A673 (cell line): Measurements from ENCODE around the gene GLYATL1. TPM values are rescaled to one million over a fixed set of nuclear protein-coding genes. Genes with fewer than 3 reads are reported as not detected.

Experiments used
- BruUV-seq: library from RNA; stranded (reverse); fragments of 400-500 nt; replicated peaks from 2 replicates; lab custom pipeline; 2021; lab: Mats Ljungman, UMichigan
- CTCF ChIA-PET: fragments of 300-600 bp; sonication (Branson Sonifier 250); formaldehyde crosslinking; loops from one replicate; lab custom pipeline; 2022; ENCODE audit warnings: antibody characterized with exemption; lab: Charles Lee
- POLR2A ChIA-PET: fragments of 300-600 bp; sonication (Branson Sonifier 250); formaldehyde crosslinking; loops from one replicate; lab custom pipeline; 2022; ENCODE audit warnings: antibody characterized with exemption; ENCODE audit not compliant: low non-redundant PET; lab: Charles Lee
- DNase-seq: peaks from one replicate; pipeline ENCODE4 v3.0.0-alpha.2; 2015; ENCODE audit warnings: low spot score
- H3K27ac ChIP-seq: fragments of 200-600 bp; sonication (generic); 2 replicates; pipeline ENCODE4 v1.5.1; 2016; ENCODE audit warnings: mixed run types, low read depth, mild to moderate bottlenecking, mixed read lengths, antibody characterized with exemption, low read length; ENCODE audit not compliant: poor library complexity, severe bottlenecking
- H3K27me3 ChIP-seq: fragments of 200-600 bp; sonication (generic); replicated peaks from 2 replicates; pipeline ENCODE4 v1.6.1; 2017; ENCODE audit warnings: mixed run types, low read depth, mild to moderate bottlenecking, mixed read lengths, antibody characterized with exemption, low read length; ENCODE audit not compliant: insufficient read depth, poor library complexity
- H3K36me3 ChIP-seq: fragments of 200-600 bp; sonication (generic); 2 replicates; pipeline ENCODE4 v1.6.1; 2016; ENCODE audit warnings: mixed run types, mild to moderate bottlenecking, mixed read lengths, antibody characterized with exemption, low read length; ENCODE audit not compliant: insufficient read depth, poor library complexity, severe bottlenecking
- H3K4me1 ChIP-seq: fragments of 200-600 bp; sonication (generic); 2 replicates; pipeline ENCODE4 v1.6.1; 2017; ENCODE audit warnings: mixed run types, mild to moderate bottlenecking, mixed read lengths, antibody characterized with exemption, low read length; ENCODE audit not compliant: insufficient read depth, poor library complexity, severe bottlenecking
- H3K4me3 ChIP-seq: fragments of 200-600 bp; sonication (generic); 2 replicates; pipeline ENCODE4 v1.5.1; 2016; ENCODE audit warnings: low read depth, mixed run types, mild to moderate bottlenecking, mixed read lengths, low read length; ENCODE audit not compliant: poor library complexity, severe bottlenecking
- H3K9me3 ChIP-seq: fragments of 200-600 bp; sonication (generic); 2 replicates; pipeline ENCODE4 v1.6.1; 2016; ENCODE audit warnings: mixed run types, low read depth, mild to moderate bottlenecking, mixed read lengths, antibody characterized with exemption, low read length; ENCODE audit not compliant: poor library complexity, severe bottlenecking
- CTCF ChIP-seq: fragments of 300-800, 200-600 bp; sonication (generic); conservative IDR thresholded peaks from 2 replicates; pipeline ENCODE4 v1.5.1; 2017; ENCODE audit warnings: low read depth, mild to moderate bottlenecking, antibody characterized with exemption, low read length, moderate library complexity, mixed read lengths
- EZH2 ChIP-seq: fragments of 200-600 bp; sonication (generic); IDR thresholded peaks from 2 replicates; pipeline ENCODE4 v1.6.1; 2017; ENCODE audit warnings: borderline replicate concordance, low read depth, mild to moderate bottlenecking, mixed read lengths, antibody characterized with exemption, low read length; ENCODE audit not compliant: poor library complexity, severe bottlenecking
- intact Hi-C: fragments of 100-400 bp; cut with micrococcal nuclease; formaldehyde crosslinking; loops from one replicate; pipeline ENCODE4 v1.10.0; 2022; ENCODE audit not compliant: unreplicated experiment
- total RNA-seq: library from RNA; stranded (reverse); gene quantifications from 2 replicates; pipeline ENCODE4 v1.2.3, GENCODE V29; 2021

Gene GLYATL1
- total RNA-seq, 1 experiment from 2014 or later, result 0.17 TPM

- ChIA-PET CTCF (no interaction called here), POLR2A (no interaction called here)
- intact Hi-C loops, result loop anchor here (10.0 kb wide), 1 partner anchor 187 kb away; no protein-coding TSS in a partner anchor
- TF ChIP-seq CTCF, result no peak
- TF ChIP-seq EZH2, result no peak
- H3K9me3 ChIP-seq, result peaks cover 4% of the 10 kb centered on the region
- no TSS peak for BruUV-seq
- no peaks in the 10 kb centered on the region for H3K36me3 ChIP-seq
- H3K4me1 ChIP-seq, result no peaks in the 10 kb centered on the region
- no peak overlapping the region for H3K27ac ChIP-seq
- peaks cover 41% of the 10 kb centered on the region for H3K27me3 ChIP-seq
- DNase-seq, result no peak
- no peak overlapping the region for H3K4me3 ChIP-seq
Measured at GRCh38 chr11:58968251-58968711, 29.0 kb downstream of the GLYATL1 start.

- Histone ChIP-seq H3K36me3 (no peaks in the 10 kb centered on the region), H3K9me3 (peaks cover 2% of the 10 kb centered on the region), H3K27ac (no peak overlapping the region), H3K4me3 (no peak overlapping the region), H3K4me1 (no peaks in the 10 kb centered on the region), H3K27me3 (peaks cover 14% of the 10 kb centered on the region)
- no peak for DNase-seq
- no peak for TF ChIP-seq EZH2
- no peak for TF ChIP-seq CTCF
- POLR2A ChIA-PET, result no interaction called here
- intact Hi-C loops, result no loop called here
- CTCF ChIA-PET, result no interaction called here
- no TSS peak for BruUV-seq
Measured at GRCh38 chr11:58977470-58977869, 38.2 kb downstream of the GLYATL1 start.

DNA sequence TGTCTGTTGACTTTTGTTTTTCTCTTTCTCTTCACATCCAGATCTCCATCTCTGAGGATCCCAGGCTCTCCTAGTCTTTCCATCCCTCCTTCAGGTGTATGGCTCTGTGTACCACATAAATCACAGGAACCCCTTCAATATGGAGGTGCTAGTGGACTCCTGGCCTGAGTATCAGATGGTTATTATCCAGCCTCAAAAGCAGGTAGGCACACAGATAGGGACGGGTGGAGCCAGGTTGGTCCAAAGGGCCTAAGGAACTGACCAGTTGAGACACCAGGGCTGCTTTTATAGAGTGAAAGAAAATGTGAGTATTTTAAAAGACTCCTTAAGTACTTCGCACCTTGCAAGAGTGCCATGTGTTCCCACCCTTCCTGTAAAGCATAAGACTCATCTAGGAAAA, 39.9 kb downstream of the GLYATL1 start:
- BruUV-seq, result no TSS peak
- Histone ChIP-seq H3K27me3 (peaks cover 14% of the 10 kb centered on the region), H3K36me3 (no peaks in the 10 kb centered on the region), H3K27ac (no peak overlapping the region), H3K4me3 (no peak overlapping the region), H3K4me1 (no peaks in the 10 kb centered on the region), H3K9me3 (no peaks in the 10 kb centered on the region)
- TF ChIP-seq EZH2 (no peak), CTCF (no peak)
- CTCF ChIA-PET, result no interaction called here
- DNase-seq, result no peak
- intact Hi-C loops, result no loop called here
- POLR2A ChIA-PET, result no interaction called here
